HG03196 (cell line): Measurements from ENCODE around the gene GASK1B.

Experiments
- ATAC-seq: cut with Tn5 transposase; IDR thresholded peaks from one replicate; pipeline ENCODE4 v1.9.1; 2021; ENCODE audit not compliant: unreplicated experiment

GASK1B gene

DNA sequence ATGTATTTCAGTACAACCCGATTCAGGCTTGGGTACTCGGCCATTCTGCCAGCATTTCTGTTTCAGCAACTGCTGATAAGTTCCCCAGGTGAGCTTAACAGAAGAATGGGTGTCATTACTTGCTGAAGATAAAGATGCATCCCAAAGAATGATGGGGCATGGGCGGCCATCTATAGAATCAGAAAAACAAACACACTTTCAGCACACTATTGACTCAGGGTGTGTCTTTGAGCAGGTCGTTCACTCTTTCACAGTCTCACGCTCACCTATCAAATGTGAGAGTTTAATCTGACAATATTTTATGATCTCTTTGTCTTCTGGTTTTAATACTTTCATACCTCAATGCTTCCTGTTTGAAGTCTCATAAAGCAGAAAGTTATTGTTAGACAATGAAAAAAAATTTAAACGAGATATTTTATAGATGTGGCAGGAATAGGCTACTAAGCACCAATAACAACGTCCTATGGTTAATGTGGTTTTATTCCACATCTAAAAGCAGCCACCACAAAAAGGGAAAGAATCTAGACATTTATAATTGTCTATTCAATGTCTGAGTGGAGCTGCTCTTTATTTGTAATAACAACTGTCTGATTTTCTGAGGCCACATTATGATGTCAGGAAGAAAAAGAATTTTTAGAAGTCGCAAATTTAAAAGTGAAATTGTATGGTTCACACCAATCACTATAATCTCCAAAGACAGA, 17.0 kb downstream of the GASK1B start:
- no peak for ATAC-seq

DNA sequence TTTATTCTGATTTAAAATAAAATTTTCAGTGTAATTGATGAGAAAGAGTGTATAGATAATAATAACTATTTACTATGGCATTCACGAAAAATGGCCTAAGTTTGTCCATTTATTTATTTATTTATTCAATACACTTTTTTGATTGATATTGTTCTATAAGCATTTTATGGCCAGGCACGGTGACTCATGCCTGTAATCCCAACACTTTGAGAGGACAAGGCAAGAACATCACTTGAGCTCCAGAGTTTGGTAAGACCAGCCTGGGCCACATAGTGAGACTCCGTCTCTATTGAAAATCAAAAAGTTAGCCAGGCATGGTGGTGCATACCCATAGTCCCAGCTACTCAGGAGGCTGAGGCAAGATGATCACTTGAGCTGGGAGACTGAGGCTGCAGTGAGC, 25.7 kb downstream of the GASK1B start:
- no peak for ATAC-seq

DNA sequence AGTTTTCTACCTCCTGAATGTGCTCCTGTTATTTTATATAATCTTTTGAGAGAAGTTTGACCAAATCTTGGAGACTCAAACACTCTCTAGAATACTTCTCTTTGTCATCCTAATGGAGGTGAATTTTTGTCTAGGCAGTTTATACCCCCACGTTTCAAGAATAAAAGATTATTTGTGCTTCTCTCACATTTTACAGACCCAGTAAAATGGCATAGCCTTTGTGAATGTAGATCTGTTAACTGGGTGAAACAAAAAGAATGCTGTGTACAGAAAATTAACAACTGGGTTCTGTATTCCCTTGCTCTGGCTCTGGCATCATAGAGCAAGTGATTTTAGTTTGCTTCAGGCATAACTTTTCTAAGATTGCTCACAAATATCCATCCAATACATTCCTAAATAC, 26.1 kb downstream of the GASK1B start:
- ATAC-seq = no peak

DNA sequence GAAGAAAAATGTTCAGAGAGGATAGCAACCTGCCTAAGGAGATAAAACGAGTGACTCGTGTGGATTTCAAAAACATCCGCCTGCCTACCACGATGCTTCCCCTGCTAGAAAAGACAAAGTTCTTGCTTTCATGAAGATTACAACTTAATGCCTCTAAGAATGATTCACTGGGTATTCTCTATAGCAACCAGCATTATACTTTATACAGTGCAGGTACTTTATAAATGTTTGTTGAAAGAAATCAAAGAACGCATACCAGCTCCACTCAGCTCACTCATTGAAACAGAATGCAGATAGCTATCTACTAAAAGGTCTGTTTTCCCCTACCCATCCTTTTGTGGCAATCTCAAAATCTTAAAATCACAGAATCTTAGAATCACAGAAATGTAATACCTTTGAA, 33.7 kb downstream of the GASK1B start:
- ATAC-seq = no peak

DNA sequence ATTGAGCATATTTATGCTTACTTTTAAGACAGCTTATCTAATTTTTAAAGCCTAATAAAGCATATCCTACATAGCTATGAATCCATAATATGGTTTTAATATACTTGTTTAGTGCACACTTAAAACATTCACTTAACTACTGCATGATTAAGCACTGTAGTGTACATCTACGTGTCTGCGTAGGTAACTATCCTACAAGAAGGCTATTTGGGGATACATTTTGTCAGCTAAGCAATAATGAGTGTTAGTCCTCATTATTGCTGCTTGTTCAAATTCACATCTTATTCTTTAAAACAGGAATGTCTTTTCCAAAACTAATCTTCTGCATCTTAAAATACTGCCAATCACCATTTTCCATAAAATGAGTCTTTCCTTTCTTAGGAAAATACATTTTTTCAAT, 38.6 kb downstream of the GASK1B start:
- no peak for ATAC-seq

DNA sequence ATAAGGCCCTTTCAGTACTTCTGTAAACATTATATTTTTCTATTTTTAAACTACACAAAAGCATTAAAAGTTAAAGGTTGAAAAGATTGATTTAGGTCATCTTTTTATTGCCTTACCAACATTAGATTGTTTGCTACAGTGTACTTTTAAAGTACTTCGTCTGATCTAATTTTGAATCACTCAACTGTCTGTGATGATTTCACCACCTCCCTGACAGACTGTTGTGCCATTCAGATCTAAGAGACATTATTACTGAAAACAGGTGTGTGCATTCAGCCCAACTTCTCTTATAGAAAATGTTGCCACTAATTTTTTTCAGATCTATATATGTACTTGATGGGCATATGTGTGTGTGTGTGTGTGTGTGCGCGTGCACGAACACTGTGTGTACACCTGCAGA, 39.3 kb downstream of the GASK1B start:
- ATAC-seq = no peak

DNA sequence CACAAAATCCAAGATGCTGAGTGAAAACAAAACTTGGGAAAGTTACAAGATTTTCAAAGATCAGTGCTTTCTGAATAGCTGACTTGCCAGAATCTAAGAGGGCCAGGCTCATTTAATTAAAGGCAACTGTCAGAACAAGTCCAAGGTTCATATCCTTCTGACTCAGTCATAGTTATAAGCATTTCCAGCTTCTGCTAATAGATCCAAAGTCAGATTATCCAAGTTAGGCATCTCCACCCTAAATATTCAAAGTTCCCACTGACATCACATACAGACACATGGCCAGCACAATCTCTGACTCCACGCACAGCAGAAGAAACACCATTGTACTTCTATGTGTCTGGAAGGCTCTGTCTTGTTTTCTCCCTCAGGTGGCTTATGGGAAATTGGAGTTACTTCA, 41.8 kb downstream of the GASK1B start:
- no peak for ATAC-seq

DNA sequence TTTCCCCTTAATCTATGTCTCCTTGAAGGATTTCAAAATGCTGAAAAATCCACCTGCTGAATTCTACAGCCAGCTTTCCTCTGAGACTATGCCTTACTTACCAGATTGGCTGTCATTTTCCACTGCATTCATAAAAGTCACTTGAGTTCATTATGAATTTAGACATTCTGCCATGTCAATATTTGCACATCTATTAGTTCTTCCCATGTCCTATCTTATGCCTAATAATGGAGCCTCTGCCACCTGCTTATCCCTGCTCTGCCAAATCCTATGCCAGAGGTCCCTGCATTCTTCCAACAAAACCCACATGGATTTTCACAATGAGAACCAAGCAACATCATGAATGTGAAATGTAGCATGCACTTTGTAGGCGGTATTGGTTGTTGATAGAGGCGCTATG, 42.6 kb downstream of the GASK1B start:
- no peak for ATAC-seq

DNA sequence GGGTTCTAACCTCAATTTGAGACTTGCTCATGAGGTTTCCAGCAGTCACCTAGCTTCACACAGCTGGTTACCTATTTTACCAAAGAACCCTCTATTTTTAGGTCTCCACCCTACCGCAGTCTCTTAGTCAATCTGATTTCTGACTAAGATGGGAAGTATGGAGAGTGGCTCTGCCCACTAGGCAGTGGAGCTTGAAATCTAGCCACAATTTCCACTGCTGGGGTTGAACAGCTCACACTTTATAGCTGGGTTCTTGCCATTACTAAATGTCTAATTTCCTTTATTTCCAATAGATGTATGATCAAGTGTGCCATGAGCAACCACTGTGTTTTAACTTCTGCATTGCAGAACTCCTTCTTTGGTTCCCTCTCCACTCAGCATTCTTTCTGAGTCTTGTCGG, 43.1 kb downstream of the GASK1B start:
- peak; percentile 83 for ATAC-seq

DNA sequence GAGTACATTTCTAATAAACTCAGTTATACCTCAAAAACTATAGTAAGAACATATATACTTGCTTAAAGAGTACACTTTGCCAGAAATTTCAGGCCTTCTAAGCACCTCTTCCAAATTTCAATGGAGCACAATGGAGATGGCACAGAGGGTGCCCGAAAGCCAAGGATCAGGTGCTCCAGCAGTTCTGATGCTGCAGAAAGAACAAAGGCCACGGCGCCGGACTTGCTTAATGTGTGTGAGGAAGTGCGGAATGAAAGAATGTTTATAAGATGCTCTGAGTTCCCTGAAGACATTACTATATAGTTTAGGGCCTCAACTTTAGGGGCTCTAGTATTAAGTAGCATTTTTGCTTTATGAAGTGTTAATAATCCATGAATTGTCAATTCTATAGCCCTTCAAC, 44.3 kb downstream of the GASK1B start:
- no peak for ATAC-seq

DNA sequence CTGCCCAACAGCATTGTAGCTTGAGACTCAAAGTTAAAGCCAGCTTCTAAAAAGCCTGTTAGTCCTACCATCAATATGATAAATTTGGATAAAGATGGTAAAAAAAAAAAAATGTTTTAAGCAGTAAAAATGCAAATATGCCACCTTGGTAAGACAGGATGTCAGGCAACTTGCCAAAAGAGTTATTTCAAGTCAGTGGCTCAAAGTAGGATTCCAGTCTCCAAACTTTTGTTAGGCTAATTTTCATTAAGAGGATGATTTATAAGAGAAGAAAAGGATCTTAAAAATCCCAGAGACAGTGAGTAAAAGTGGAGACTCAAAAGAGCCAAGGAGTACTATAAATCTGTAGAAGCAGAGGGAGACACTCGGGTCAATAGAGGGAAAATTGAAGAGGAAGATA, 47.5 kb downstream of the GASK1B start:
- ATAC-seq = no peak
